ENCODE data around the gene PPP6R2.

Gene PPP6R2

DNA sequence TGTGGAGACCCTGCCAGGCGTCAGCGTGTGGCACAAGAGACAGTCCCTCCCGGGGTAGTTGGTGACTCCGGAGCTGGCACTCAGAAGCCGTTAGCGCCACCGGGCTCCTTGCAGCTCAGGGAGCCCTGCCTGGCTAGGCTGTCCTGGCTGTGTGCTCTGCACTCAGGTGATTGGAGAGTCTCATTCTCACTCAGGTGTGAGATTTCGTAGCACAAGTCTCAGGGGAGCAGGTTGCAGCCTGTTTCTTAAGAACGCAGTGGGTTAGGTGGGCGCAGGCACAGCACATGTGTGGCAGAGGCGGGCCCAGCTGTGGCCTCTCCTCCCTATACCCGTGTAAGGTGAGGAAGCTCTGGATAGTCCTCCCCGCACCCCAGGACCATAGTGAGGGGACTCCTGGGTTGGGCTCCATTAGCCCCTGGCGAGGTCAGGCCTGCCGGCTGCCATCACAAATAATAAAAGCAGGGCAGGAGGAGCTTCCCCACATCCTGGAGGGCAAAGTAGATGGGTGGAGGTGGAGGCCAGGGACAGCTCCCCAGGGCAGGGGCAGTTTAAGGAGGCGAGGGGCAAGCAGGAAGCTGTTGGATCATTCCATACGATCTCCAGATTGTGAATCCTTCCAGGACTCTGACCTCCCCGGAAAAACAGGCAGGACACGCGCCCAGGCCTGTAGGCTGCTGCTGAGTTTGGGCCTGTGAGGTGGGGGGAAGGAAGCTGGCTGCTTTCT lies 92.3 kb downstream of the PPP6R2 start:
- no peaks in the 10 kb centered on the region for H3F3A ChIP-seq (ENCODE audit: insufficient read depth, low read length)
- no peaks in the 10 kb centered on the region for H4K20me1 ChIP-seq (ENCODE audit: insufficient read depth, low read length)
- no peak overlapping the region for H3K27ac ChIP-seq (ENCODE audit: low read depth, low read length, poor library complexity, severe bottlenecking)
- no peaks in the 10 kb centered on the region for H3K4me1 ChIP-seq (ENCODE audit: insufficient read depth, low read length, severe bottlenecking)
- no peak overlapping the region for H3K4me2 ChIP-seq (ENCODE audit: low read length)
- no peaks in the 10 kb centered on the region for H3K9me3 ChIP-seq (ENCODE audit: low read length)
- H3K4me3 ChIP-seq (ENCODE audit: low read depth, low read length, poor library complexity, severe bottlenecking): no peak overlapping the region
- no peaks in the 10 kb centered on the region for H3K79me2 ChIP-seq (ENCODE audit: insufficient read depth, low read length)
- no peak overlapping the region for H3K9ac ChIP-seq (ENCODE audit: low read length)
- H3K9me2 ChIP-seq (ENCODE audit: low read depth, low read length): no peaks in the 10 kb centered on the region
- H2AFZ ChIP-seq (ENCODE audit: low read length): no peak overlapping the region
- no peaks in the 10 kb centered on the region for H3K27me3 ChIP-seq (ENCODE audit: insufficient read depth, low read length)
- H3K36me3 ChIP-seq (ENCODE audit: insufficient read depth, low read length): peaks cover 76% of the 10 kb centered on the region
- TF ChIP-seq CTCF (IDR thresholded peaks at IDR 0.05; ENCODE audit: low read length) (no peak), EZH2 (IDR thresholded peaks at IDR 0.05; ENCODE audit: borderline replicate concordance, low read length) (no peak)

DNA sequence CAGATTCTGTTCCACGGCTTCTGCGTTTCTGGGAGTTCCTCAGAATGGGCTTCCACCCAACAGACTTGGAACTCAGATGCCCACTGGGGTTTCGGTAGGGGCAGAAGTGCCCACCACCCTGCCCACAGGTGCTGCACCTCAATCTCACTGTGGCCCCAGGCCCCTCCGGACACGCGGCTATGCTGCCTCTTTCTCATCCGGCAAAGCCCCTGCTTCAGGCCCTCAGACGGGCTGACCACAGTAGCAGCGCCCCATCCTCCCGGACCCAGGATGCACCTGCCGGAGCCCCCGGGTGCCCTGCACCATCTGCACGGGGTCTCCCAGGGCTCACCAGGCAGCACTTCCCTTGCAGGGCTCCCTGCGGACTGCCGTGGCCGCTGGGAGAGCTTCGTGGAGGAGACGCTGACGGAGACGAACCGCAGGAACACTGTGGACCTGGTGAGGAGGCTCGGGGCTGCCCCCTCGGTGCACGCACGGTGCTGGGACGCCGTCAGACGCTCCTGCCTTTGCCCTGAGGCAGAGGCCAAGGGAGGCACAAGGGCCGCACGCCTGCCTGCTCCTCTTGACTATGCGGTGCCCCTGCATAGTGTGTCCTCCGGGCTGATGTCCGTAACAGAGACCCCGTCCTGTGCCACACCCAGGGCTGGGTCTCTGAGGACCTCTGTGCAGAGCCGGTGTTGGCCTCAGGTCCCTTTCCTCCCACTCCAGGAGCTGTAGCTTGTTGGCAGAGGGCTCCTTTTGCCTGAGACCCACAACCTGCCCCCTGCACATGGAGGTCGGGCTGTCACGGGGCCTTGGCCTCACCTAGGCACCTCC lies 93.1 kb downstream of the PPP6R2 start:
- TF ChIP-seq EZH2 (IDR thresholded peaks at IDR 0.05; ENCODE audit: borderline replicate concordance, low read length) (no peak), CTCF (IDR thresholded peaks at IDR 0.05; ENCODE audit: low read length) (no peak)
- Histone ChIP-seq H4K20me1 (ENCODE audit: insufficient read depth, low read length) (no peaks in the 10 kb centered on the region), H3K79me2 (ENCODE audit: insufficient read depth, low read length) (no peaks in the 10 kb centered on the region), H3K9ac (ENCODE audit: low read length) (no peak overlapping the region), H3K4me2 (ENCODE audit: low read length) (no peak overlapping the region), H3K27ac (ENCODE audit: low read depth, low read length, poor library complexity, severe bottlenecking) (no peak overlapping the region), H3K27me3 (ENCODE audit: insufficient read depth, low read length) (no peaks in the 10 kb centered on the region), H2AFZ (ENCODE audit: low read length) (no peak overlapping the region), H3K4me3 (ENCODE audit: low read depth, low read length, poor library complexity, severe bottlenecking) (no peak overlapping the region), H3F3A (ENCODE audit: insufficient read depth, low read length) (no peaks in the 10 kb centered on the region), H3K9me2 (ENCODE audit: low read depth, low read length) (no peaks in the 10 kb centered on the region), H3K4me1 (ENCODE audit: insufficient read depth, low read length, severe bottlenecking) (no peaks in the 10 kb centered on the region), H3K36me3 (ENCODE audit: insufficient read depth, low read length) (peaks cover 77% of the 10 kb centered on the region), H3K9me3 (ENCODE audit: low read length) (no peaks in the 10 kb centered on the region)

GRCh38 chr22:50436841-50437341 lies 93.8 kb downstream of the PPP6R2 start:
- no peak overlapping the region for H3K4me2 ChIP-seq (ENCODE audit: low read length)
- H4K20me1 ChIP-seq (ENCODE audit: insufficient read depth, low read length): no peaks in the 10 kb centered on the region
- no peaks in the 10 kb centered on the region for H3K27me3 ChIP-seq (ENCODE audit: insufficient read depth, low read length)
- H3K9me2 ChIP-seq (ENCODE audit: low read depth, low read length): no peaks in the 10 kb centered on the region
- H3K4me3 ChIP-seq (ENCODE audit: low read depth, low read length, poor library complexity, severe bottlenecking): no peak overlapping the region
- no peak overlapping the region for H2AFZ ChIP-seq (ENCODE audit: low read length)
- H3K4me1 ChIP-seq (ENCODE audit: insufficient read depth, low read length, severe bottlenecking): no peaks in the 10 kb centered on the region
- no peaks in the 10 kb centered on the region for H3F3A ChIP-seq (ENCODE audit: insufficient read depth, low read length)
- H3K9me3 ChIP-seq (ENCODE audit: low read length): no peaks in the 10 kb centered on the region
- peaks cover 77% of the 10 kb centered on the region for H3K36me3 ChIP-seq (ENCODE audit: insufficient read depth, low read length)
- H3K27ac ChIP-seq (ENCODE audit: low read depth, low read length, poor library complexity, severe bottlenecking): no peak overlapping the region
- H3K79me2 ChIP-seq (ENCODE audit: insufficient read depth, low read length): no peaks in the 10 kb centered on the region
- H3K9ac ChIP-seq (ENCODE audit: low read length): no peak overlapping the region
- TF ChIP-seq EZH2 (IDR thresholded peaks at IDR 0.05; ENCODE audit: borderline replicate concordance, low read length) (no peak), CTCF (IDR thresholded peaks at IDR 0.05; ENCODE audit: low read length) (no peak)

All from OCI-LY1 (cell line).